HepG2 (cell line): ENCODE measurements around the gene NR3C2. TPM values are rescaled to one million over a fixed set of nuclear protein-coding genes. Genes with fewer than 3 reads are reported as not detected.

Source experiments
- ATAC-seq: fragments of 200-7000 bp; cut with Tn5 transposase; 3 replicates; pipeline ENCODE4 v1.9.1; 2020; ENCODE audit warnings: mild to moderate bottlenecking, moderate library complexity
- BruUV-seq: library from RNA; stranded (reverse); fragments of 400-500 nt; replicated peaks from 2 replicates; lab custom pipeline; 2021; lab: Mats Ljungman, UMichigan
- CTCF ChIA-PET: fragments of 300-600 bp; formaldehyde crosslinking; extraction: SDS; loops from one replicate; lab custom pipeline; 2021; ENCODE audit warnings: low total read pairs, inconsistent platforms, low intra/inter-chr PET ratio; lab: Yijun Ruan, JAX
- POLR2A ChIA-PET: fragments of 350-600 bp; sonication (Branson Sonifier 250); formaldehyde crosslinking; loops from one replicate; lab custom pipeline; 2020; ENCODE audit warnings: antibody characterized with exemption, inconsistent platforms; lab: Yijun Ruan, JAX
- DNase-seq: peaks from one replicate; pipeline ENCODE4 v3.0.0-alpha.2; 2015; ENCODE audit warnings: low spot score
- FAIRE-seq: peaks from 3 replicates; lab custom pipeline; 2011; peaks lifted over from hg19 to GRCh38; lab: Jason Lieb, UNC
- H2AFZ ChIP-seq: one replicate; pipeline ENCODE4 v1.6.1; 2011; ENCODE audit warnings: low read length, inconsistent platforms
- H3K27ac ChIP-seq: fragments of 300-600 bp; 3 replicates; pipeline ENCODE4 v1.8.0; 2011; ENCODE audit warnings: mixed run types, mild to moderate bottlenecking, mixed read lengths, low read length, inconsistent platforms; ENCODE audit not compliant: insufficient read depth; ENCODE audit errors: extremely low read length
- H3K27me3 ChIP-seq, 2 experiments: fragments of 200-600 bp in 1 of 2; 2 replicates in 1 of 2; 3 replicates in 1 of 2; pipeline versions ENCODE4 v1.6.0 to v1.8.0; 2011; ENCODE audit warnings: low read length in 2 of 2, mild to moderate bottlenecking in 2 of 2, moderate library complexity in 2 of 2, inconsistent platforms in 1 of 2; ENCODE audit not compliant: insufficient read depth in 2 of 2, control insufficient read depth in 1 of 2
- H3K36me3 ChIP-seq, 2 experiments: fragments of 200-600 bp in 1 of 2; replicated peaks in 1 of 2; 2 replicates in 1 of 2; 3 replicates in 1 of 2; pipeline versions ENCODE4 v1.5.1 to v1.8.0; 2011; ENCODE audit warnings: low read length in 2 of 2, inconsistent platforms in 1 of 2; ENCODE audit not compliant: insufficient read depth in 2 of 2, control insufficient read depth in 1 of 2
- H3K4me1 ChIP-seq: 2 replicates; pipeline ENCODE4 v1.5.1; 2012; ENCODE audit warnings: low read length, inconsistent platforms; ENCODE audit not compliant: insufficient read depth
- H3K4me2 ChIP-seq: 2 replicates; pipeline ENCODE4 v1.6.0; 2011; ENCODE audit warnings: low read depth, low read length, inconsistent platforms
- H3K4me3 ChIP-seq, 3 experiments: fragments of 200-600 bp in 1 of 3; sonication (generic), shearing (Covaris generic) in 1 of 3; replicated peaks in 1 of 3; 2 replicates each; pipeline ENCODE4 v1.5.1; 2011 to 2016; ENCODE audit warnings: low read length in 3 of 3, inconsistent platforms in 2 of 3, low read depth in 2 of 3, mild to moderate bottlenecking in 2 of 3, control low read depth in 1 of 3, mixed read lengths in 1 of 3; ENCODE audit not compliant: insufficient read depth in 1 of 3
- H3K79me2 ChIP-seq: one replicate; pipeline ENCODE4 v1.6.1; 2011; ENCODE audit warnings: low read length, inconsistent platforms; ENCODE audit not compliant: insufficient read depth
- H3K9ac ChIP-seq: 2 replicates; pipeline ENCODE4 v1.6.0; 2011; ENCODE audit warnings: mild to moderate bottlenecking, low read depth, low read length, inconsistent platforms; ENCODE audit not compliant: insufficient read depth
- H3K9me3 ChIP-seq: 2 replicates; pipeline ENCODE4 v1.5.1; 2012; ENCODE audit warnings: mild to moderate bottlenecking, low read length
- H4K20me1 ChIP-seq: 2 replicates; pipeline ENCODE4 v1.6.0; 2011; ENCODE audit warnings: inconsistent platforms, mild to moderate bottlenecking, low read length, moderate library complexity; ENCODE audit not compliant: insufficient read depth
- ARNT ChIP-seq: fragments of 450-650 bp; IDR thresholded peaks from 2 replicates; pipeline ENCODE4 v1.6.1; 2017
- FOXA1 ChIP-seq, 2 experiments: fragments of 450-650 bp in 1 of 2; sonication (generic) in 1 of 2; formaldehyde crosslinking in 1 of 2; IDR thresholded peaks; 2 replicates each; pipeline versions ENCODE4 v1.4.0 to v1.6.1; 2016 to 2020; ENCODE audit warnings: missing genetic modification reagents in 1 of 2
- PAF1 ChIP-seq: IDR thresholded peaks from 2 replicates; pipeline ENCODE4 v1.6.1; 2016; ENCODE audit warnings: missing genetic modification reagents, missing compliant biosample characterization
- TBX3 ChIP-seq: fragments of 450-650 bp; IDR thresholded peaks from 2 replicates; pipeline ENCODE4 v1.6.1; 2017; ENCODE audit warnings: antibody characterized with exemption, mild to moderate bottlenecking, inconsistent platforms, borderline replicate concordance
- ZNF136 ChIP-seq: sonication (generic); formaldehyde crosslinking; IDR thresholded peaks from 2 replicates; pipeline ENCODE4 v1.8.1; 2022; ENCODE audit warnings: low read depth, mild to moderate bottlenecking, moderate library complexity, missing genetic modification reagents
- WGBS: methylation state at CpG from one replicate; pipeline ENCODE4 v1.1.6; 2017; ENCODE audit warnings: low lambda C conversion rate; 5-methylcytosine and 5-hydroxymethylcytosine counted together
- in situ Hi-C: cut with HindIII; loops from 2 replicates; pipeline ENCODE4 v1.10.0; 2017; ENCODE audit warnings: low pct_unique_long_range_greater_than_20kb; ENCODE audit not compliant: extremely low pct_ligation_motif_present
- intact Hi-C: fragments of 100-400 bp; cut with micrococcal nuclease; formaldehyde crosslinking; loops from one replicate; pipeline ENCODE4 v1.10.0; 2022; ENCODE audit not compliant: unreplicated experiment
- polyA plus RNA-seq, 8 experiments: library from polyadenylated mRNA; depleted of rRNA in 3 of 8; stranded (reverse) in 7 of 8; unstranded in 1 of 8; fragments of >200 nt; fragmentation: Illumina TruSeq in 4 of 8; extraction: Trizol in 4 of 8; gene quantifications; 2 replicates each; pipeline versions ENCODE4 v1.2.1 to v1.2.3, GENCODE V29; 2011 to 2016; ENCODE audit warnings: low read depth in 4 of 8, missing spikeins in 1 of 8, mixed read lengths in 1 of 8; ENCODE audit not compliant: insufficient read depth in 1 of 8
- total RNA-seq, 5 experiments: library from RNA; depleted of rRNA; stranded (reverse); fragments of >200 nt; fragmentation: Illumina TruSeq; extraction: Trizol; gene quantifications; 2 replicates each; pipeline ENCODE4 v1.2.3, GENCODE V29; 2016; ENCODE audit warnings: low read depth in 1 of 5
- TF ChIP-seq, protein P1 (sequence below): sonication (generic); formaldehyde crosslinking; IDR thresholded peaks from 2 replicates; pipeline ENCODE4 v1.4.0; 2020; ENCODE audit warnings: missing genetic modification reagents
- TF ChIP-seq, protein P2 (sequence below): sonication (generic); formaldehyde crosslinking; IDR thresholded peaks from 2 replicates; pipeline ENCODE4 v1.4.0; 2020; ENCODE audit warnings: missing genetic modification reagents

NR3C2 gene
- total and polyA plus RNA-seq, 2 of the 13 experiments (the other 11 are each of a cell fraction or from before 2014, with no cell fraction given), result 0.26 to 0.46 TPM

DNA sequence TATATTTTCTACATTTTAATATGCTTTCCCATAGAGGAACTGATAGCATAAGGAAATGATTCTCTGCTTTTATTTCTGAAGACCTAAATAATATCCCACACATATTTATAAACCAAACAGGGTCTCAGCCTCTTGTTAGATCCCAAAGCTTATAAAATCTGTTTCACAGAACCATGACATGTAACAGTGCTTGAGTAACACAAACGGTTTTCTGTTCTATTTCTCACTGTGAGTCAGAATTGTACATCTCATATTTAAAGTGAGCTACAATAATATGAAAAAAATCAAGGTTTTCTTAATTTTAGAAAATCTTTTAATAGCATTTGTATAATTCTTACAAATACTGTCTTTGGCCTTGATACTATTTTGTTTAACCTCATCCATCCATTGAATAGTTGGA, 51.2 kb downstream of the NR3C2 start:
- Histone ChIP-seq H3K36me3 (no peaks in the 10 kb centered on the region), H2AFZ (no peak overlapping the region), H3K27ac (no peak overlapping the region), H3K9me3 (no peaks in the 10 kb centered on the region), H4K20me1 (no peaks in the 10 kb centered on the region)
- in situ Hi-C loops, result no loop called here
- CTCF ChIA-PET, result no interaction called here
- BruUV-seq, result no TSS peak
- TF ChIP-seq FOXA1 (IDR thresholded peaks at IDR 0.05) (no peak), FOXA1 (CRISPR knock-in tag; IDR thresholded peaks at IDR 0.05) (no peak), ARNT (no peak), TBX3 (no peak), PAF1 (CRISPR knock-in tag) (no peak), ZNF136 (no peak)
- TF ChIP-seq, protein P1, sequence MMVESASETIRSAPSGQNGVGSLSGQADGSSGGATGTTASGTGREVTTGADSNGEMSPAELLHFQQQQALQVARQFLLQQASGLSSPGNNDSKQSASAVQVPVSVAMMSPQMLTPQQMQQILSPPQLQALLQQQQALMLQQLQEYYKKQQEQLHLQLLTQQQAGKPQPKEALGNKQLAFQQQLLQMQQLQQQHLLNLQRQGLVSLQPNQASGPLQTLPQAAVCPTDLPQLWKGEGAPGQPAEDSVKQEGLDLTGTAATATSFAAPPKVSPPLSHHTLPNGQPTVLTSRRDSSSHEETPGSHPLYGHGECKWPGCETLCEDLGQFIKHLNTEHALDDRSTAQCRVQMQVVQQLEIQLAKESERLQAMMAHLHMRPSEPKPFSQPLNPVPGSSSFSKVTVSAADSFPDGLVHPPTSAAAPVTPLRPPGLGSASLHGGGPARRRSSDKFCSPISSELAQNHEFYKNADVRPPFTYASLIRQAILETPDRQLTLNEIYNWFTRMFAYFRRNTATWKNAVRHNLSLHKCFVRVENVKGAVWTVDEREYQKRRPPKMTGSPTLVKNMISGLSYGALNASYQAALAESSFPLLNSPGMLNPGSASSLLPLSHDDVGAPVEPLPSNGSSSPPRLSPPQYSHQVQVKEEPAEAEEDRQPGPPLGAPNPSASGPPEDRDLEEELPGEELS (CRISPR knock-in tag), result no peak
- TF ChIP-seq, protein P2, sequence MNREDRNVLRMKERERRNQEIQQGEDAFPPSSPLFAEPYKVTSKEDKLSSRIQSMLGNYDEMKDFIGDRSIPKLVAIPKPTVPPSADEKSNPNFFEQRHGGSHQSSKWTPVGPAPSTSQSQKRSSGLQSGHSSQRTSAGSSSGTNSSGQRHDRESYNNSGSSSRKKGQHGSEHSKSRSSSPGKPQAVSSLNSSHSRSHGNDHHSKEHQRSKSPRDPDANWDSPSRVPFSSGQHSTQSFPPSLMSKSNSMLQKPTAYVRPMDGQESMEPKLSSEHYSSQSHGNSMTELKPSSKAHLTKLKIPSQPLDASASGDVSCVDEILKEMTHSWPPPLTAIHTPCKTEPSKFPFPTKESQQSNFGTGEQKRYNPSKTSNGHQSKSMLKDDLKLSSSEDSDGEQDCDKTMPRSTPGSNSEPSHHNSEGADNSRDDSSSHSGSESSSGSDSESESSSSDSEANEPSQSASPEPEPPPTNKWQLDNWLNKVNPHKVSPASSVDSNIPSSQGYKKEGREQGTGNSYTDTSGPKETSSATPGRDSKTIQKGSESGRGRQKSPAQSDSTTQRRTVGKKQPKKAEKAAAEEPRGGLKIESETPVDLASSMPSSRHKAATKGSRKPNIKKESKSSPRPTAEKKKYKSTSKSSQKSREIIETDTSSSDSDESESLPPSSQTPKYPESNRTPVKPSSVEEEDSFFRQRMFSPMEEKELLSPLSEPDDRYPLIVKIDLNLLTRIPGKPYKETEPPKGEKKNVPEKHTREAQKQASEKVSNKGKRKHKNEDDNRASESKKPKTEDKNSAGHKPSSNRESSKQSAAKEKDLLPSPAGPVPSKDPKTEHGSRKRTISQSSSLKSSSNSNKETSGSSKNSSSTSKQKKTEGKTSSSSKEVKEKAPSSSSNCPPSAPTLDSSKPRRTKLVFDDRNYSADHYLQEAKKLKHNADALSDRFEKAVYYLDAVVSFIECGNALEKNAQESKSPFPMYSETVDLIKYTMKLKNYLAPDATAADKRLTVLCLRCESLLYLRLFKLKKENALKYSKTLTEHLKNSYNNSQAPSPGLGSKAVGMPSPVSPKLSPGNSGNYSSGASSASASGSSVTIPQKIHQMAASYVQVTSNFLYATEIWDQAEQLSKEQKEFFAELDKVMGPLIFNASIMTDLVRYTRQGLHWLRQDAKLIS (CRISPR knock-in tag), result no peak
- TF ChIP-seq, all 625 proteins: peak for 0
- WGBS, result 0% methylated on average over 1 of the region's 1 CpG
- ATAC-seq, result no peak
- intact Hi-C loops, result no loop called here
- no peak for DNase-seq
- POLR2A ChIA-PET, result no interaction called here
- Histone ChIP-seq H3K4me1 (no peaks in the 10 kb centered on the region), H3K9ac (no peak overlapping the region), H3K4me3 (no peak overlapping the region), H3K27me3 (no peaks in the 10 kb centered on the region), H3K4me2 (no peak overlapping the region), H3K79me2 (no peaks in the 10 kb centered on the region)
- no peak for FAIRE-seq
